Measurements from ENCODE around the gene SORL1.

SORL1 gene

GRCh38 chr11:121426476-121427399 is 25.4 kb upstream of the SORL1 start:
- DNase-seq (ENCODE audit: low read depth in 2 of 2) = peak; percentile 50 to 51

- no peak for DNase-seq (ENCODE audit: low read depth in 2 of 2)
Observed at GRCh38 chr11:121427400-121427744, 24.7 kb upstream of the SORL1 start.

GRCh38 chr11:121429556-121429955 is 22.6 kb upstream of the SORL1 start:
- no peak for DNase-seq (ENCODE audit: low read depth in 2 of 2)

- no peak for DNase-seq (ENCODE audit: low read depth in 2 of 2)
Observed at GRCh38 chr11:121431820-121432526, 20.1 kb upstream of the SORL1 start.

- DNase-seq (ENCODE audit: low read depth in 2 of 2) = no peak
Observed at GRCh38 chr11:121435132-121435531, 17.0 kb upstream of the SORL1 start.

DNA sequence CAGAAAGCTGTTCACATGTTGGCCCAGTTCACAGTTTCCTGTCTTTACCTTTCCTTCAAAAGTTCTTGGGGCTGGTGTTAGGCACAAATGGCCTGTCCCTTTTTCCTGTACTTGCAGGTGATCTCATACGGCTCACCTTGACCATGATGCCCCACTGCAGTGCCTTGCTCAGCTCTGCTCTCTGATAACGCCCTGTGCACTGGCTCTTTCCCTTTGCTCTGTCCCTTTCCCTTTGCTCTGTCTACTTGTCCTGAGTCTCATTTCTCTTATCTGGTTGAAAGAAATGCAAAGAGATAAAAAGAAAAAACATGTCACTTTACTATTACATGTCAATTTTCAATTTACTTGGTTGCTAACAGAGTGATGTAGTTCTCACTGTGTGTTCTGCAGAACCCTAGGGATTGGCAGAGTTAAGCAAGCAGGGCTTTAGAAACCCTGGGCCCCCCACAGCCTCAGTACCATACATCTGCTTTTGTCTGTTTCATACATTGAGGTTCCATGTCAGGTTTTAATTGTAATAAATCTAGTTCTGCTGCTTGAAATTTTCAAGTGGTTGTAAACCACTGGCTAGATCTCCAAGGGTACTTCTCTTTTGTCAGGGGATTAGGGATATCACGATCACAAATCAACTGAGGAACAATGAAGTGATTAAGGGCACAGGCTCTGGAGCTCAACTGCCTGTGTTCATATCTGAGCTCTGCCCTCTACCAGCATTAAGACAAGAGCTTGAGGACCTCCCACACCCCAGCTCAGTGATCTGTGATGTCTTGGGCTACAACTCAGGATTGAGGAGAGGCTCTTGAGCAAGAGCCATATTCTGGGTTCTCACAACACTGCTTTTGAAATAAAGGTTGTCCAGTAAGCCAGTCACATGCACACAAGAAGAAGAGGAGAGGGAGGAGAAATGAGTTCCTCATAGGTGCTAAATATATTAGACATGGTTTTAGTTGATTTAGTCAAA is 16.3 kb upstream of the SORL1 start:
- no peak for DNase-seq (ENCODE audit: low read depth in 2 of 2)

GRCh38 chr11:121437018-121437685 is 15.0 kb upstream of the SORL1 start:
- DNase-seq (ENCODE audit: low read depth in 2 of 2) = no peak

GRCh38 chr11:121437686-121438078 is 14.4 kb upstream of the SORL1 start:
- DNase-seq (ENCODE audit: low read depth in 2 of 2) = no peak

DNA sequence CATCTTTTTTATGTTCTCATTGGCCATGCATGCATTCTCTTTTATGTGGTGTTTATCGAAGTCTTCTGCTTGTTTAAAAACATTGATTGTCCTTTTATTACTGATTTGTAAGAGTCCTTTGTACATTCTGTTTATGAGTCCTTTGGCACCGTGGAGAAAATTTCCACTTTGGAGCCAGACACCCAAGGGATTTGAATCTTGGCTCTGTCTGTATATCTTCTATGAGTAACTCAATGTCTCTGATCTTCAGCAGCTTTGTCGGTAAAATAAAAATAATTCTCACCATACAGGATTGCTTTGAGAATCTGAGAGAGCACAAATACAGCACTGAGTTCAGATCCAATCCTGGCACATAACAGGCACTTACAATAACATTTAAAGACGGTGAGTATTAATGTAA is 12.8 kb upstream of the SORL1 start:
- DNase-seq (ENCODE audit: low read depth in 2 of 2) = no peak

DNA sequence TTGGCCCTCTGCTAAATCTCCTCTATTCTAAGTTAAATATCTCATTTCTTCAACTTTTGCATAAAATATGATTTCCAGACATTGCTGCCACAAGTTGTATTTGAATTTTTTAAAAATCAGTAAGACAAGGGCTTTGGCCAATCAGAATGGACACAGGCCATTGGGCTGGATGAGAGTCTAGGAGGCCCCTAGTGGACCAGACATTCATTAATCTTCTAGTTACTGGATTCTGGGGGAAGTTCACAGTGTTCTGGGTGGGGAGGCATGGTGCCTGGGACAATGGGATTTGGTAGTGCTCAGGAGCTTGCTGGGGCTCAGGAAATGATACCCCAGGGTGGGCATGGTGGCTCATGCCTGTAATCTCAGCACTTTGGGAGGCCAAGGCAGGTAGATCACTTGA is 12.4 kb upstream of the SORL1 start:
- DNase-seq (ENCODE audit: low read depth in 2 of 2) = no peak

- DNase-seq (ENCODE audit: low read depth in 2 of 2) = no peak
Observed at GRCh38 chr11:121441521-121441920, 10.6 kb upstream of the SORL1 start.

GRCh38 chr11:121443688-121444275 is 8.3 kb upstream of the SORL1 start:
- no peak for DNase-seq (ENCODE audit: low read depth in 2 of 2)

DNA sequence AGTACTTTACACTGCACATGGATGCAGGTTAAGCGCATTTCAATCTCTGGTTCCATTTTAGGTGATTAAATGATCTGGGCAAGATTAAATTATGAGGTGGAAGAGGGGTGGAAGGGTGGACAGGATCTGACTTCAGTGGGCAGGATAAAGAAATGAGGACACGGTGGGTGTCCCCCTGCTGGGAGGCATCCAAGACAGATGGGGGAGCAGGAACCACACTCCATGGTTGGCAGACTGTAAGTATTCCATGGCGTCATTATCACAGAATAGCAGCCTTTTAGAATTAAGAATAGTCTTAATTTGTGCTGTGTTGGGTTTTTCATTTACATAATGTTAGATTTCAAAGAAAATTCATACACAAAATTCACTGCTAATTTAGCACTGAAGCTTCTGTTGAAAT is 7.6 kb upstream of the SORL1 start:
- DNase-seq (ENCODE audit: low read depth in 2 of 2) = no peak

DNA sequence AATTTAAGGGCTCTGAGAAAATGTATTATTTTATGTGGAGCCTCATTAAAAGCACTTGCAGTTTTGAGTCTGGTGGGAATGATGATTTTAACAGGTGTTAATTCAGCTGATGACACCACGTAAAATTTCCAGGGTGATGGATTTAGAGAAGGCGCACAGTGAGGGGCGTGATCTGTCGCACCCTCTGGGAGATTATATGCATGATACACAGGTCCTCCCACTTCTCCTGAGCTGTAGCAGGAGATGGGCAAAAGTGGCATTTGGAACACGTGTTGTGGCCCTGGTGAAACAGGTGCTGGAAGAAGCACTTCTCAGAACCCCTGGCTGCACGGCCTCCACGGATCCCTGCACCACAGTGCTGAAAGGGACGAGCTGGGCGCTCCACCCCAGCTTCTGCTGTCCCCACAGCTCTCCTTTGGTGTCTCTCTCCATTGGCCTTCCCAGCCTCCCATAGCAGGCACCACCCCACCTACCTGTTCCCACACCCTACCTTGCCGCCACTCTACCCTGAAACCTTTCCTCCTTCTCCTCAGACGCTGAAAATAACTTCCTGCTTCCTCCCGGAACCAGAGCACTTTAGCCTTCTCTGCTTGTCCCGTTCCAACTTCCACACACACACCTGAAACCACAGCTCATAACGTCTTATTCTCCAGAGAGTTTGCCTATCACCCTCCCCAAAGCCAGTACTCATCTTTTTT is 6.9 kb upstream of the SORL1 start:
- no peak for DNase-seq (ENCODE audit: low read depth in 2 of 2)

DNA sequence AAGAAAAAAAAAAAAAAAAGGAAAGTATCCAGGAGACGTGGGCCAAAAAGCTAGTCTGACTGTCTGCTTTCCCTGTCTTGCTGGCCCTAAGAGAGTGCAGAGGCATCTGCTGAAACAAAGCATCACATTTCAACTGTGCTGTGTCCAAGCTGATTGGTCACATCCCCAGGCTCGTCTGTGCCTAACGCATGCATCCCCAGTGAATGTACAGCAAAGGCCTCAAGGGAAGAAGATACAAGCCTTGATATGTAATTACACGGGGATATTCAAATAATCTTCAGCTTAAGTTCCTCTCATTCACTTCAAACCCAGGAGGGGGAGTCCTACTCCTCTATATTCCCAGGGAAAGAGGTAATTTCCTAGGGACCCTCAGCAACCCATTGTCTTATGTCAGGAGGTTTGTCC is 5.4 kb upstream of the SORL1 start:
- DNase-seq (ENCODE audit: low read depth in 2 of 2) = no peak

- DNase-seq (ENCODE audit: low read depth in 2 of 2) = no peak
Observed at GRCh38 chr11:121448011-121448410, 4.1 kb upstream of the SORL1 start.

DNA sequence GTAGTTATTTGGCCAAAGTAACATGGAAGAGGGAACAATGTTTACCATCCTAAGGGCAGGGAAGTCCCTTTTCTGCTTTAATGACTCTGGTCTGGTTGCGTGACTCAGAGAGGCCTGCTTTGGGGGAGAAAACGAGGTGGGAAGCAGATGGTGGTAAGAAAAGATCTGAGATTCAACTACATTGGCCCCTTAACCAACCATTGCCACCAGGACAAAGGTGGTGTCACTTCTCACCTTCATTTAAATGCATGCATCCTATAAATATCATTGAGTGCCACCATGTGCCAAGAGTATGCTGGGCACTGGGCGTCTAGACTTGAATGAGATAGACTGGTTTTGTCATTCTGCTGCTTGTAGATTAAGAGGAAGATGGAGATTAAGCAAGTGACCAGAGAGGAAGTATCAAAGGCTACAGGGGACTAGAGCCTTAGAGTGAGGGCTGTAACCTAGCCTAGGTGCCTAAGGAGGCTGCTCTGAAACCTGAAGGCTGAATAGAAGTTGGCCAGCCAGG is 3.6 kb upstream of the SORL1 start:
- no peak for DNase-seq (ENCODE audit: low read depth in 2 of 2)

DNA sequence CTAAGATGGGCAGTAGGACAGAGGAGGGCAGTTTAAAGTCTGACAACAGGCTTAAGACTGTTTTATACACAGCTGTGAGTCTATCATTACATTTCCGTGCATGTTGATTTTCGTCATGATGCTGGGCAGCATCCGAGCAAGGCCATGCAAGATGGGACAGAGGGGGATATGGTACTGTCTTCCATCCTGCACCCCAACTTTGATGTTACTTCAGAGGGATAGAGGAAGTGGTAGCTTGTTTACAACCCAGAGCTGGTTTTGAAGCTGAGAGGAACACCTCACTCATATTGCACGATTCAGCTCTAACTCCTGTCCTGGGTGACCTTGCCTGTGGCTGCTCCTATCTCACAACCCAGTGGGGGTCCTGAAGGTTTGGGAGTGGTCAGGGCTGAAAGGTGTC is 3.0 kb upstream of the SORL1 start:
- DNase-seq (ENCODE audit: low read depth in 2 of 2) = no peak

DNA sequence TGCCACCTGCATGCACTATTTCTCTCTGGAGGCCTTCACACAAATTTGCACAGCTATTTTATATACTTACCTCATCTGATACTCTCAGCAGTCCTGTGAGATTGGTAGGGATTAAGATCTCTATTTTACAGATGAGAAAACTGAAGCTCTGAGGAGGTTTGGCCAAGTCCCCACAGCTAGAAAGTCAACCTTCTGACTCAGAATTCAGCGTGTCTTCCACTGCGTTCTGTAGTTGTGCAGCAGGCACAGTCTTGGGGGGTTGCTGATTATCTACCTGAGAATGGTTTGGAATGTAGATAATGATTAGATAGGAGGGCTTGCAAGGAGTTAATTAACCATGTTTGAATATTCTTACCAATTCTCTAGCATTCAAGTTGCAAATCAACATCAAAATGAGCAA is 2.5 kb upstream of the SORL1 start:
- DNase-seq (ENCODE audit: low read depth in 2 of 2) = no peak

DNA sequence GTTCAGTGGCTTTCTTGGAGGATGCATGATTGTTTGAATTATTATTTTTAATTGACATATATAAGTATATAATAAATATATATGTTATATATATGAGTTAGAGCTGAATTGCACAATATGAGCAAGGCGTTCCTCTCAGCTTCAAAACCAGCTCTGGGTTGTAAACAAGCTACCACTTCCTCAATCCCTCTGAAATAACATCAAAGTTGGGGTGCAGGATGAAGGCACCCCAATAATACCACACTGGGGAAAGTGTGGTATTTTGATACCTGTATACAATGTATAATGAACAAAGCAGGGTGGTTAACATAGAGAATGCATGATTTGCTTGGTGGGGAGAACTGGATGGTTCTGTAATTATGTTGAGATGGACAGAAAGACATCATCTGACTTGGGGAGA is 1.7 kb upstream of the SORL1 start:
- DNase-seq (ENCODE audit: low read depth in 2 of 2) = no peak
